NOMO-1 treated with DMSO at 0.1 percent for 48 hours (cell line): ENCODE data around the gene TENM3.

Experiments
- DNase-seq: peaks from one replicate; lab custom pipeline; 2025; ENCODE audit not compliant: unreplicated experiment; lab: John Stamatoyannopoulos, UW

Gene TENM3

GRCh38 chr4:182553653-182554052 lies 310.5 kb downstream of the TENM3 start:
- DNase-seq, result no peak

DNA sequence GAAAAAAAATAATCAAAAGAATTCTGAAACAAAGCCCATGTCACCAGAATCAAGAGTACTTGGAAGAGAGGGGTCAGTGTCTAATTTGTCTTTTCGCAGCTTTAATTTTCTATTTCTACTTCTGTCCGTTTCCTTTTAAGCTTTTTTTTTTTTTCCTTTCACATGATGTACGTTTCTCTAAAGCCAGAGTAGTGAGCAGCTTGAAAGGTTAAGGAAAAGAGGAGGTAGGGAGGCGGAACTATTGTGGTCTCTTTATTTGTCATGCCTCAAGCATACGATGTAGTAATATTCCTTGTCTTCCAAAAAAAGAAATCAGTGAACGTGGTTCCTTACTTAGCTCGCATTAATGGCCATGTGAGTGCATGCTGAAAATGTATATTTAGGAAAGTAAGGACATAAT lies 311.5 kb downstream of the TENM3 start:
- DNase-seq, result no peak

- DNase-seq, result no peak
These were observed 312.8 kb downstream of the TENM3 start for GRCh38 chr4:182555997-182556418.

DNA sequence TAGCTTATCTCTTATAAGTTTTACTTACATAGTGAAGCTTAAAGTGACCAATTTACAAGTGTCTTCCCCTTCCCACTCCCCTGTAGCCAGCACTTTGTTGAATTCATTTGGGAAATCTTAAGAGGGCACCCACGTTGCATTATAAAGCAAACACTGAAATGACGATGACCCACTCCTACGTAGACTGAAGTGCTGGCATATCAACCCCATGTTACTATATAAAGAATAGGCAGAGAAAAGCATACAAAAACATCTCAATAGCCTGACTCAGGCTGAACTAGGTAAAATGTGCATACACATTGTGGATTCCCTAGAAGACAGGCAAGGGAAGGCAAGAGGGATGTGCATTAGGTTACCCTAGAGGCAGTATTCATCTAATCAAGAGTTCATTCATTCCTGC lies 313.4 kb downstream of the TENM3 start:
- DNase-seq, result no peak

DNA sequence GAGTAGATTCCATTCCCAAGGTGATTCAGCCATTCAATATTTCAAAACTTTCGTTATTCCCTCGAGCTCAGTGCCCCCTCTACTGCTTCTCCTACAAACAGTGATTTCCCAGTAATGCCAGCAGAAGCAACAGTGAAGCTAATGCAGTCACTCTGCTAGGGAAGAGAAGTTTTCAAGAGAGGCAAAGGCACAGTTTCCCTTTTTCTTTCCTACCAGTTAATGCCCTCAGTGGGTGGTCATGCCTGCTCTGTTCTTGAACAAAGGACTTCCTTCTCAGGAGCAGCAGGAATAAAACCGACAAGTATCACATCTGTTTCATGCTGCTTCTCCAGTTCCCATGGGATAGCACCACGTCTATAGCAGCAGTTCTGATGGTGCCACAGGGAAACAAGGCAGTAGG lies 317.2 kb downstream of the TENM3 start:
- no peak for DNase-seq

GRCh38 chr4:182562350-182562749 lies 319.1 kb downstream of the TENM3 start:
- DNase-seq, result no peak

- no peak for DNase-seq
These were observed 321.6 kb downstream of the TENM3 start for GRCh38 chr4:182564724-182565369.

GRCh38 chr4:182567119-182567518 lies 323.9 kb downstream of the TENM3 start:
- DNase-seq, result no peak

GRCh38 chr4:182569561-182569960 lies 326.4 kb downstream of the TENM3 start:
- DNase-seq, result no peak

DNA sequence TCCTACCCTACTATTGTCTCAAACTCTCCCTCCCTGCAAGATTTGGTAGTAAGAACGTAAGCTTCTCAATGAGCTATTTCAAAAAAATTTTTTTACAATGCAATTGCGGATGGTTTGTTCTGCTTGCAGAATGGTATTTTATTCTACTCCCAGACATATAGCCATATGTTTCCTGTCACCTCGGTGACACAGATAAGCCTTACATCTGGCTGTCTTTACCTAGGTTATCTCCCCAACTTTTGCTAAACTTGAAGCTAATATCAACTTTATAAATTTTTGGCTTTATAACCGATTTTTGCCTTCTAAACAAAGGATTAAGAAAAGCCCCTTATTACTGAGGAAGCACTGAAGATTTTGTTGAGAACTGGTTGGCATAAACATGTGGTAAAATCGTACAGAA lies 331.5 kb downstream of the TENM3 start:
- no peak for DNase-seq

GRCh38 chr4:182575225-182575624 lies 332.0 kb downstream of the TENM3 start:
- no peak for DNase-seq

DNA sequence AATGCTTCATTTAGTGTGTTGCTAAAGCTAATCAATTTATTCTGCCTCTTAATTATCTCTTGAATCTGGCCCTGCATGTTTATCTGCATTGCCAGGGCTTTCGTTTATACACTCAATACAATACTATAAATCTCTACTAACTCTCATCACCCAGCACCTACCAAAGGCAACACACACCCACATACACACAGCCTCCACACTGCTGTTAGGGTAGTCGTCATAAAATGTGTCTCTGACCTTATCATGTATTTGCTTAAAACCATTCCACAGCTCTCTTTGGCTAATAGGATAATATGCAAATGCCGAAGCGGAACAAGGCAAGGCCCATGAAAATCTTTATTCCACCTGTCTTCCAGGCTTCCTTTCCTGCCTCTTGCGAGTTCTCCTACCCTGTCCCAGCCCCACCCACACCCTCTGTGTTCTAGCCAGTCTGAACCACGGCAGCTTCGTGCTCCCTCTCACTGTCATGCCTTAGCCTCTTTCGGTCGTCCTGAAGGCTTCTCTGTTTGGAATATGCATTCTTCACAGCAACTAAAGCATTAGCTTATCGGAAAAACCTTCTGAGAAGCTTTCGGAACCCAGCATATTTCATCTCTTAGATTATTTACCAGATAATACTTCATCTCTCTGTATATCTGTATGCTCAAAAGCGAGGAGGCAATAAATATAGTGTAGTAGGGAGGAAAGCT lies 333.5 kb downstream of the TENM3 start:
- DNase-seq, result no peak

- DNase-seq, result no peak
These were observed 334.2 kb downstream of the TENM3 start for GRCh38 chr4:182577411-182577810.

- DNase-seq, result no peak
These were observed 335.2 kb downstream of the TENM3 start for GRCh38 chr4:182578402-182578801.

GRCh38 chr4:182582245-182582644 lies 339.0 kb downstream of the TENM3 start:
- no peak for DNase-seq

DNA sequence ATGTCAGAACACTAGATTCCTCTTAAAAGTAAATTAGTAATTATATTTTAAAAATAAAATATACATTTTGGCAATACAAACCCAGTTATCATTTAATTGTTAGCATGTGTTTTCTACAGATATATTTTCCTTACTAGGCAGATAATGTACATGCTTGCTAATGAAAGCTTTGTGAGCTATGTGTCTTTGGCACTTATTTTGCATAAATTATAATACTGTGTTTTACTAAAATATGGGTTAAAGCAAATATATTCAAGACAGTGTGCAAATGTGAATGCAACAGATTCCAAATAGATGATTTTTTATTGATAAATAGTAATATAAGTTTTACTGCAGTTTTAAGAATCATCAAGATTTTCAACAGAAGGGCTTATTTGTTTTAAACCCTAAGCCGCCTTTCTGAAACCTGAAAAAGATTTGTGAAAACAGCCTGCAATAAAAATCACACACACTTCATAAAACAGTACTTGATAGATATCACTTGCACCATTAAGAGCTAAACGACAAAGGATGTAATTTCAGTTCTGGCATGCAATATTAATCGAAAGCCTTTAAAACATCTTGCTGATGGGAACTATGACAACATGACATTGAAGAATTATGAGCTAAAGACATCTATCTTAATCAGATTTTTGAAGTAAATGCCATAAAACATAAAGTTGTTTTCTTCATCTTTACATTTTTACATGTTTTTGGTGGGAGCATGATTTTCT lies 340.7 kb downstream of the TENM3 start:
- no peak for DNase-seq

DNA sequence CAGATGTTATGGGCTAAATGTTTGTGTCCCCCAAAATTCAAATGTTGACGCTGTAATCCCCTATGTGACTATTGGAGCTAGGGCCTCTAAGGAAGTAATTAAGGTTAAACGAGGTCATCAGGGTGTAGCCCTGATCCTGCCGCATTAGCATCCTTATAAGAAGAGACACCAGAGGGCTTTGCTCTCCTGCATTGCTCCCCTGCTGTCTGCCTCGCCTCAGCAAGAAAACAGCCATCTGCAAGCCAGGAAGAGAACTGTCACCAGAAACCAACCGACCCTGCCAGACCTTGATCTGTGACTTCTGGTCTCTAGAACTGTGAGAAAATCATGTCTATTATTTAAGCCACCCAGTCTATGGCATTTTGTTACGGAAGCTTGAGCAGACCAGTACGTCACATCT lies 342.1 kb downstream of the TENM3 start:
- no peak for DNase-seq

GRCh38 chr4:182589100-182589499 lies 345.9 kb downstream of the TENM3 start:
- DNase-seq, result no peak

DNA sequence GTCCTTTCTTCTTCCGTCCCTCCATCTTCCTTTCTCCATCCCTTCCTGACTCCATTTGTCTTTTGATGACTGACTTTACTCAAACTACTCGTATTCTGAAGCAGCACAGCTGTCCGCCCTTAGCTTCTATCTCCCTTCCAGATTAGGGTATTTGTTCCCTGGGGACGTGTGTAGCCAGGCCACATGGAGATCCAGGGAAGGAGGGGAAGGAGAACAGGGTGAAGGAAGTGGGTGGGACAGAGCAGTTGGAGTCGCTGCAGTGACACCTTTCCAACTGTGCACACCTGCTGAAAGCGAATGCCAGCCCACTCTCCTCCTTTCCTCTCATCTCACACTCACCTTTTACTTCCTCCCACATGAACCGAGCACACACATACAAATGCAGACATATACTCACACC lies 350.2 kb downstream of the TENM3 start:
- DNase-seq, result no peak

DNA sequence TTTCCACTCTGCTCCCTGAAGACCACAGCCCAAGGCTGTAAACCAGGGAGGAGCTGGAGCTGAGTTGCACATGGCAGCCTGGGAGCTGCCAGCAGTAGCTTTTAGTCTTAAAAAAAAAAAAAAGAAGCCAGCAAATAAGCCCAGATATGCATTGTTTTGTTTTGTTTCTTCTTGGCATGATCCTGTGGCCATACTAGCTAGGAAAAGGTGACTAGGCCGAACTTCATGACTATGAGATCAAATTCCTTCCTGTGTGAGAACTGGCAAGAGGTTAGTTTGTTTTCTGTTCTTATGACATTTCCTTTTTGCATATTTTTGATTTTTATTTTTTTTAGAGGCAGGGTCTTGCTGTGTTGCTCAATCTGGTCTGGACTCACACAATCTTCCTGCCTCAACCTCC lies 350.7 kb downstream of the TENM3 start:
- DNase-seq, result no peak

DNA sequence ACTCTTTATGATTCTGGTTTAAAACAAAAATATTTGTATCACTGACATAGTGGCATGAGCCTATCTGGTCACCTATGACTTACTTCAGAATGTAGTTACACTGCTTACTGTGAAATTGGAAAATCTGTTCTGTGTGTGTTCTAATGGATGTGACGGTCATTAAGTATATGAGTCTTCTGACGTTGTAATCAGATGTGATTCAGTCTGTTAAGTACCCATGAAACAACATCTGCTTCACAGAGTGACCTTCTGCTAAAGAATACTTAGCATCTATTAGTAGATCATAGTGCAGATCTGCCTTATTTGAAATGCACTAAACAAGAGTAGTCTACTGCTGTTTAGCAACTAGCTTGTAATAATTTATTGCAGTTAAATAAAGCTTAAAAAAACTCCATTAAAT lies 356.9 kb downstream of the TENM3 start:
- DNase-seq, result no peak

GRCh38 chr4:182600856-182601255 lies 357.7 kb downstream of the TENM3 start:
- no peak for DNase-seq
